Thoracic aorta (tissue), 2 donors: ENCODE measurements around the gene ADAMTSL3. TPM values are rescaled to one million over a fixed set of nuclear protein-coding genes. Genes with fewer than 3 reads are reported as not detected.

Source experiments
- ATAC-seq: fragments of 150-250 bp; one replicate; pipeline ENCODE4 v1.8.0; 2017; ENCODE audit warnings: low read depth; ENCODE audit not compliant: insufficient number of reproducible peaks, low FRiP score
- DNase-seq: peaks from one replicate; pipeline ENCODE4 v3.0.0-alpha.2; 2020; ENCODE audit warnings: low spot score
- H3K27ac ChIP-seq, 2 donors: fragments of 200-600 bp; sonication (generic); 1 replicate in 1 of 2; 2 replicates in 1 of 2; pipeline ENCODE4 v1.5.1; 2016; ENCODE audit warnings: mild to moderate bottlenecking in 2 of 2, moderate library complexity in 2 of 2
- H3K27me3 ChIP-seq: fragments of 200-600 bp; sonication (generic); replicated peaks from 2 replicates; pipeline ENCODE4 v1.6.0; 2016; ENCODE audit warnings: mild to moderate bottlenecking; ENCODE audit not compliant: insufficient read depth
- H3K36me3 ChIP-seq: fragments of 200-600 bp; sonication (generic); one replicate; pipeline ENCODE4 v1.5.1; 2016
- H3K4me1 ChIP-seq, 2 donors: fragments of 200-600 bp; sonication (generic); 1 replicate in 1 of 2; 2 replicates in 1 of 2; pipeline versions ENCODE4 v1.5.1 to v1.6.0; 2016; ENCODE audit warnings: low read depth in 2 of 2, mild to moderate bottlenecking in 1 of 2; ENCODE audit not compliant: control insufficient read depth in 1 of 2
- H3K4me3 ChIP-seq: fragments of 200-600 bp; sonication (generic); 2 replicates; pipeline ENCODE4 v1.5.1; 2016; ENCODE audit warnings: mild to moderate bottlenecking
- H3K9me3 ChIP-seq: fragments of 200-600 bp; sonication (generic); 2 replicates; pipeline ENCODE4 v1.5.1; 2016
- total RNA-seq, 2 donors: library from RNA; depleted of rRNA; stranded (reverse); fragments of >200 nt; gene quantifications; one replicate each; pipeline versions ENCODE4 v1.1.0 to v1.2.3, GENCODE V29; 2016
- TF ChIP-seq, protein P1 (sequence below): fragments of 200-600 bp; sonication (generic); IDR thresholded peaks from one replicate; pipeline ENCODE4 v1.5.1; 2019; ENCODE audit warnings: antibody characterized with exemption

ADAMTSL3 gene
- total RNA-seq, 2 donors from 2014 or later, result 41.4 to 45.4 TPM

DNA sequence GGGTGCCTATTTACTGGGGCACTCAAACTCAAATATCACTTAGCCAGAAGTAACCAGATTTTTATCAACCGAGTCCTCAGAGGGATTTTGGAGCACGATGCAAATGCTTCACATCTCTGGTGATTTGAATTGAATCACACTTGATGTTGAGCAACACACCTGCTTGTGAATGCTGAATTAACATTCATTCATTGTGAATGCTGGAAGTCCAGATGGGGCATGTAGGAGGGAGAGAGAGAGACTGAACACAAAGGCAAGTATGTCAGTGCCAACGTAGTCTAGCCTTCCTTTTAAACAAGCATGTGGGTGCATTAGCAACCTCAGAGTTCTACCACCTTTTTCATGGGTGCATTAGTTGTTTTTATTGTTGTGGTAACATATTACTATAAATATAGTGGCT is 156.2 kb downstream of the ADAMTSL3 start:
- no peaks in the 10 kb centered on the region for H3K4me1 ChIP-seq
- H3K9me3 ChIP-seq, result no peaks in the 10 kb centered on the region
- H3K4me3 ChIP-seq, result no peak overlapping the region
- H3K27ac ChIP-seq, result no peak overlapping the region
- DNase-seq, result no peak
- ATAC-seq, result no peak
- TF ChIP-seq, protein P1, sequence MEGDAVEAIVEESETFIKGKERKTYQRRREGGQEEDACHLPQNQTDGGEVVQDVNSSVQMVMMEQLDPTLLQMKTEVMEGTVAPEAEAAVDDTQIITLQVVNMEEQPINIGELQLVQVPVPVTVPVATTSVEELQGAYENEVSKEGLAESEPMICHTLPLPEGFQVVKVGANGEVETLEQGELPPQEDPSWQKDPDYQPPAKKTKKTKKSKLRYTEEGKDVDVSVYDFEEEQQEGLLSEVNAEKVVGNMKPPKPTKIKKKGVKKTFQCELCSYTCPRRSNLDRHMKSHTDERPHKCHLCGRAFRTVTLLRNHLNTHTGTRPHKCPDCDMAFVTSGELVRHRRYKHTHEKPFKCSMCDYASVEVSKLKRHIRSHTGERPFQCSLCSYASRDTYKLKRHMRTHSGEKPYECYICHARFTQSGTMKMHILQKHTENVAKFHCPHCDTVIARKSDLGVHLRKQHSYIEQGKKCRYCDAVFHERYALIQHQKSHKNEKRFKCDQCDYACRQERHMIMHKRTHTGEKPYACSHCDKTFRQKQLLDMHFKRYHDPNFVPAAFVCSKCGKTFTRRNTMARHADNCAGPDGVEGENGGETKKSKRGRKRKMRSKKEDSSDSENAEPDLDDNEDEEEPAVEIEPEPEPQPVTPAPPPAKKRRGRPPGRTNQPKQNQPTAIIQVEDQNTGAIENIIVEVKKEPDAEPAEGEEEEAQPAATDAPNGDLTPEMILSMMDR, result no peak
- H3K27me3 ChIP-seq, result no peaks in the 10 kb centered on the region
- H3K36me3 ChIP-seq, result peaks cover 10% of the 10 kb centered on the region

GRCh38 chr15:83813682-83814081 is 159.8 kb downstream of the ADAMTSL3 start:
- Histone ChIP-seq H3K27ac (no peak overlapping the region), H3K9me3 (no peaks in the 10 kb centered on the region), H3K4me1 (no peaks in the 10 kb centered on the region), H3K36me3 (no peaks in the 10 kb centered on the region), H3K27me3 (no peaks in the 10 kb centered on the region), H3K4me3 (no peak overlapping the region)
- DNase-seq, result no peak
- TF ChIP-seq, protein P1, result no peak
- no peak for ATAC-seq

DNA sequence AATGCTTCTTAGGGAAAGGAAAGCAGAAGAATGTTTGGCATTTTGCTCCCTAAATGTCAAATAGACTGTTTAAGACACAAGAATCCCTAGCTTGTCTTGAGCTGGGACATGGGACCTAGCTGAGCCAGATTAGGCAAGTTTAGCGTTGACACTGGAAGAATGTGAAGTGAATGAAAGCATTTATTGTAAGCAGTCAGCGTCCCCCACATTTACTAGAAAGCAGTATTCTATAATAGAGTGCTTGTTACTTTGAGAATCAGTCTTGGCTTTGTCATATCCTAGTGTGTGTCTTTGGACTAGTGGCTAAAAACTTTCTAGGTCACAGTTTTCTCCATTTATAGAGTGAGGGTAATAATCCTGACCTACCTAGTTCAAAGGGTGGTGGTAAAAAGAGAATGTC is 161.6 kb downstream of the ADAMTSL3 start:
- H3K27me3 ChIP-seq, result no peaks in the 10 kb centered on the region
- no peaks in the 10 kb centered on the region for H3K4me1 ChIP-seq
- TF ChIP-seq, protein P1, result no peak
- ATAC-seq (no peak), DNase-seq (no peak)
- no peak overlapping the region for H3K27ac ChIP-seq
- H3K4me3 ChIP-seq, result no peak overlapping the region
- H3K36me3 ChIP-seq, result peaks cover 2% of the 10 kb centered on the region
- H3K9me3 ChIP-seq, result no peaks in the 10 kb centered on the region

- no peaks in the 10 kb centered on the region for H3K9me3 ChIP-seq
- TF ChIP-seq, protein P1, result no peak
- ATAC-seq (no peak), DNase-seq (no peak)
- H3K27me3 ChIP-seq, result no peaks in the 10 kb centered on the region
- peaks cover 2% of the 10 kb centered on the region for H3K36me3 ChIP-seq
- no peak overlapping the region for H3K4me3 ChIP-seq
- no peaks in the 10 kb centered on the region for H3K4me1 ChIP-seq
- H3K27ac ChIP-seq, result no peak overlapping the region
These were observed 162.4 kb downstream of the ADAMTSL3 start for GRCh38 chr15:83816124-83816883.

GRCh38 chr15:83818591-83818990 is 164.7 kb downstream of the ADAMTSL3 start:
- TF ChIP-seq, protein P1, result no peak
- Histone ChIP-seq H3K9me3 (no peaks in the 10 kb centered on the region), H3K4me3 (no peak overlapping the region), H3K36me3 (peaks cover 2% of the 10 kb centered on the region), H3K27ac (no peak overlapping the region), H3K27me3 (no peaks in the 10 kb centered on the region), H3K4me1 (no peaks in the 10 kb centered on the region)
- ATAC-seq (no peak), DNase-seq (no peak)
